Bronchial epithelial cell (primary cell): ENCODE data around the gene KCTD15. TPM values are rescaled to one million over a fixed set of nuclear protein-coding genes. Genes with fewer than 3 reads are reported as not detected.
A peak's percentile ranks its signal among the peaks of the same experiment; 100 is the strongest.

Source experiments
- DNase-seq: peaks from one replicate; pipeline ENCODE4 v3.0.0-alpha.2; 2010; ENCODE audit warnings: low read depth
- FAIRE-seq: peaks from 2 replicates; lab custom pipeline; 2011; peaks lifted over from hg19 to GRCh38; lab: Jason Lieb, UNC
- H3K27me3 ChIP-seq: 2 replicates; pipeline ENCODE4 v1.5.1; 2011; ENCODE audit warnings: low read length; ENCODE audit not compliant: control insufficient read depth, insufficient read depth
- H3K36me3 ChIP-seq: 2 replicates; pipeline ENCODE4 v1.5.1; 2011; ENCODE audit warnings: low read length; ENCODE audit not compliant: control insufficient read depth, insufficient read depth
- H3K4me3 ChIP-seq: 2 replicates; pipeline ENCODE4 v1.5.1; 2011; ENCODE audit warnings: mild to moderate bottlenecking, low read depth, low read length, control low read depth
- total RNA-seq: library from RNA; depleted of rRNA; stranded (reverse); fragments of >200 nt; gene quantifications from 2 replicates; pipeline ENCODE4 v1.2.1, GENCODE V29; 2014
- TF ChIP-seq, protein P1 (sequence below): IDR thresholded peaks from 2 replicates; pipeline ENCODE4 v1.5.1; 2011; ENCODE audit warnings: mild to moderate bottlenecking, moderate library complexity, low read length, control low read depth, inconsistent platforms; ENCODE audit not compliant: insufficient read depth, severe bottlenecking

KCTD15 gene
- total RNA-seq, 1 donor from 2014 or later, result 79.5 TPM

DNA sequence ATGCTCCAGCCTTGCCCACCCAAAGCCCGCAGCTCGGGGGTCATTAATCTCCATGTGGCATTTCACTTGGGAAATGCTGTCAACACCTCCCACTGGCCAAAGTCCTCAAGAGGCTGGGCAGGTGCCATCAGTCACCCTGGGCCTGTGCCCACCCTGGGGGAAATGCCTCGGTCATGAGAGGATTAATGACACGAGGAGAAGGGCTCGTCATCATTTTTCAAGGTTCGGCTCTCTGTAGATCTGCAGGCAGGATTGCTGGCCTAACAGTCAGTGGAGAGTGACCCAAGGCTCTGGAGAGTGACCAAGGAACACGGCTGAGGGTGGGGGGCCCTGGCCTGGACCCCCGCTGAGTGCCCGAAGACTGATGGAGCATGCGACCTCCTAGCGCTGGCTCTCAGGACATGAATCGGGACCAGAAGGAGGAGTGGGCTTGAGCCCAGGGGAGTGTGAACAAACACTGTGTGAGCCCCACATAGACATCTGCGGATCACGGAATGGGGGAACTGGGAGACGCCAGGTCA, 15.2 kb upstream of the KCTD15 start:
- TF ChIP-seq, protein P1, sequence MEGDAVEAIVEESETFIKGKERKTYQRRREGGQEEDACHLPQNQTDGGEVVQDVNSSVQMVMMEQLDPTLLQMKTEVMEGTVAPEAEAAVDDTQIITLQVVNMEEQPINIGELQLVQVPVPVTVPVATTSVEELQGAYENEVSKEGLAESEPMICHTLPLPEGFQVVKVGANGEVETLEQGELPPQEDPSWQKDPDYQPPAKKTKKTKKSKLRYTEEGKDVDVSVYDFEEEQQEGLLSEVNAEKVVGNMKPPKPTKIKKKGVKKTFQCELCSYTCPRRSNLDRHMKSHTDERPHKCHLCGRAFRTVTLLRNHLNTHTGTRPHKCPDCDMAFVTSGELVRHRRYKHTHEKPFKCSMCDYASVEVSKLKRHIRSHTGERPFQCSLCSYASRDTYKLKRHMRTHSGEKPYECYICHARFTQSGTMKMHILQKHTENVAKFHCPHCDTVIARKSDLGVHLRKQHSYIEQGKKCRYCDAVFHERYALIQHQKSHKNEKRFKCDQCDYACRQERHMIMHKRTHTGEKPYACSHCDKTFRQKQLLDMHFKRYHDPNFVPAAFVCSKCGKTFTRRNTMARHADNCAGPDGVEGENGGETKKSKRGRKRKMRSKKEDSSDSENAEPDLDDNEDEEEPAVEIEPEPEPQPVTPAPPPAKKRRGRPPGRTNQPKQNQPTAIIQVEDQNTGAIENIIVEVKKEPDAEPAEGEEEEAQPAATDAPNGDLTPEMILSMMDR, result no peak
- DNase-seq (no peak), FAIRE-seq (no peak)
- no peaks in the 10 kb centered on the region for H3K36me3 ChIP-seq
- H3K4me3 ChIP-seq, result no peak overlapping the region
- H3K27me3 ChIP-seq, result no peaks in the 10 kb centered on the region

DNA sequence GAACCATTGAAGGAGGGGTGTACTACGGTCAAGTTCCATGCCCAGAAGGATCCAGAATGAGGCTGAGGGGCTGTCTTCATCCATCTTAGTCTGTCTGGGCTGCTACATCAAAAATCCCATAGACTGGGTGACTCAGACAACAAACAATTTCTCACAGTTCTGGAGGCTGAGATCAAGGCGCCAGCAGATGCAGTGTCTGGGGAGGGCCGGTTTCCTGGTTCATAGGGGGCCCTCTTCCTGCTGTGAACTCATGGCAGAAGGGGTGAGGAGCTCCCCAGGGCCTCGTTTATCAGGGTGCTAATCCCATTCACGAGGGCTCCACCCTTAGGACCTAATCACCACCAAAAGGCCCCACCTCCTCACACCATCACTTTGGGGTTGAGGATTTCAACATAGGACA, 14.7 kb upstream of the KCTD15 start:
- Histone ChIP-seq H3K27me3 (no peaks in the 10 kb centered on the region), H3K4me3 (no peak overlapping the region), H3K36me3 (no peaks in the 10 kb centered on the region)
- TF ChIP-seq, protein P1, result no peak
- DNase-seq (no peak), FAIRE-seq (no peak)

DNA sequence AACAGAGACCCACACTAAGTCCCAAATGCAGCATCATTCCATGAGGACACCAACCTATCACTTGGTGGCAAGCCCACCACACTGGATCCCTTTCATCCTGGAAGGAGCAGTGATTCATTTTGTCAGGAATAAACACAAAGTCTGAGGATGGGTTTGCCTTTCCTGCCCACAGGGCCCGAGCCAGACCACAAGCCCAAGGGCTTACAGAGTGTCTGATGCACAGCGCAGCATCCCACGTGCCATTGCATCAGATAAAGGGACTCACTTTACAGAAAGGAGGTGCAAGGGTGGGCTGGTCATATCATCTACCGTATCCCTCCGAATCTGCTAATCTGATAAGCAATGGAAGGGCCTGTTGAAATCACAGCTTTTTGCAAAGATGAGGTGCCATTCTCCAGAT, 12.2 kb upstream of the KCTD15 start:
- Histone ChIP-seq H3K36me3 (no peaks in the 10 kb centered on the region), H3K27me3 (no peaks in the 10 kb centered on the region), H3K4me3 (no peak overlapping the region)
- TF ChIP-seq, protein P1, result no peak
- FAIRE-seq, result no peak
- no peak for DNase-seq

DNA sequence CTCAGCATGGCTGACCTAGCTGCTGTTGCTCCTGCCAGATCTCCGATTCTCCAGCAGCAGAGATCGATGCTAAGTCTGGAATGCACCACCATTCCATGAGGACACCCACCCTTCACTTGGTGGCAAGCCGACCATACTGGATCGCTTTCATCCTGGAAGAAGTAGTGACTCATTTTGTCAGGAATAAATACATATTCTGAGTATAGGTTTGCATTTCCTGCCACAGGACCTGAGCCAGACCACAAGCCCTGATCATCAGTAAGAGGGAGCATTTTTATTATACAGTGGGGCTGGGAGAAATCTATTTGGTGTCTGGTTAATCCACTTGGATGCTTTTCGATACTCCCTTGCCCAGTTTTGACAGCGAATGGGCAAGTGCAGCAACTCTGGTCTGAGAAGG, 10.9 kb upstream of the KCTD15 start:
- TF ChIP-seq, protein P1, result no peak
- FAIRE-seq (no peak), DNase-seq (peak; percentile 44)
- Histone ChIP-seq H3K36me3 (no peaks in the 10 kb centered on the region), H3K27me3 (no peaks in the 10 kb centered on the region), H3K4me3 (no peak overlapping the region)

DNA sequence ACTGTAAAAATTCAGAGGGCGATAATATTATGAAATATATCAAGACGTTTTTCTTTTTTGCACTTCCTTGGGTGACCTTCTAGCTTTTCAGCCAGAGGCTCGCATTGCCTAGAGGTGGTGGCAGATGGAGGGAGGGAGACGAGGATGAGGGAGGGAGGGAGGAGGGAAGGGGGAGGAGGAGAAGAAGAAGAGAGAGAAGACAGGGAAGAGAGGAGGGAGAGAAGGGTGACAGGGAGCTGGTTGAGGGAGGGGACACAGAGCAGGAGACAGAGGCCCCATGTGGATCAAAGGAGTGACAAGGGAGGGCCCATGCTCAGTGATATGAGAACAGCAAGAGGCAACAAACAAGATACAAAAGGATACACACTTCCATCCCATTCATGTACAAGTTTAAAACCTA, 8.0 kb upstream of the KCTD15 start:
- Histone ChIP-seq H3K27me3 (no peaks in the 10 kb centered on the region), H3K4me3 (no peak overlapping the region), H3K36me3 (no peaks in the 10 kb centered on the region)
- TF ChIP-seq, protein P1, result no peak
- no peak for DNase-seq
- no peak for FAIRE-seq

DNA sequence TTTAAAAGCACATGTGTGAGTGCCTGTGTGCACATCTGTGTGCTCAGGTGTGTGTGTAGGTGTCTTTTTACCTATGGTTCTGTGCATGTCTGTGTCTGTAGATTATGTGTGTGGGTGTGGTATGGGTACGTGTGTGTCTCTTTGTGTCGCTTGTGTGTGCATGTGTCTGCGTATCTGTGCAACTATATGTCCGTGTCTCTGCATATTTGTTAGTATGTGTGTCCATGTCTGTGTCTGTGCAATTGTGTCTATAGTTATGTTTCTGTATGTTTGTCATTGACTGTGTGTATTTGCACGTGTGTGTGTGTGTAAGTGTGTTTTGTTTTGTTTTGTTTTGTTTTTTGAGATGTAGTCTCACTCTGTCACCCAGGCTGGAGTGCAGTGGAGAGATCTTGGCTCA, 7.3 kb upstream of the KCTD15 start:
- no peak overlapping the region for H3K4me3 ChIP-seq
- FAIRE-seq (peak; percentile 7), DNase-seq (no peak)
- no peaks in the 10 kb centered on the region for H3K27me3 ChIP-seq
- TF ChIP-seq, protein P1, result no peak
- H3K36me3 ChIP-seq, result no peaks in the 10 kb centered on the region
